ENCODE data around the gene CRABP1. TPM values are rescaled to one million over a fixed set of nuclear protein-coding genes. Genes with fewer than 3 reads are reported as not detected.
"Not testable (repeated sequence)": the region's sequence is repeated elsewhere in the genome, so short reads cannot be mapped to it uniquely, and the experiment has no call there.

CRABP1 gene
- total RNA-seq, 4 donors from 2014 or later = not detected

DNA sequence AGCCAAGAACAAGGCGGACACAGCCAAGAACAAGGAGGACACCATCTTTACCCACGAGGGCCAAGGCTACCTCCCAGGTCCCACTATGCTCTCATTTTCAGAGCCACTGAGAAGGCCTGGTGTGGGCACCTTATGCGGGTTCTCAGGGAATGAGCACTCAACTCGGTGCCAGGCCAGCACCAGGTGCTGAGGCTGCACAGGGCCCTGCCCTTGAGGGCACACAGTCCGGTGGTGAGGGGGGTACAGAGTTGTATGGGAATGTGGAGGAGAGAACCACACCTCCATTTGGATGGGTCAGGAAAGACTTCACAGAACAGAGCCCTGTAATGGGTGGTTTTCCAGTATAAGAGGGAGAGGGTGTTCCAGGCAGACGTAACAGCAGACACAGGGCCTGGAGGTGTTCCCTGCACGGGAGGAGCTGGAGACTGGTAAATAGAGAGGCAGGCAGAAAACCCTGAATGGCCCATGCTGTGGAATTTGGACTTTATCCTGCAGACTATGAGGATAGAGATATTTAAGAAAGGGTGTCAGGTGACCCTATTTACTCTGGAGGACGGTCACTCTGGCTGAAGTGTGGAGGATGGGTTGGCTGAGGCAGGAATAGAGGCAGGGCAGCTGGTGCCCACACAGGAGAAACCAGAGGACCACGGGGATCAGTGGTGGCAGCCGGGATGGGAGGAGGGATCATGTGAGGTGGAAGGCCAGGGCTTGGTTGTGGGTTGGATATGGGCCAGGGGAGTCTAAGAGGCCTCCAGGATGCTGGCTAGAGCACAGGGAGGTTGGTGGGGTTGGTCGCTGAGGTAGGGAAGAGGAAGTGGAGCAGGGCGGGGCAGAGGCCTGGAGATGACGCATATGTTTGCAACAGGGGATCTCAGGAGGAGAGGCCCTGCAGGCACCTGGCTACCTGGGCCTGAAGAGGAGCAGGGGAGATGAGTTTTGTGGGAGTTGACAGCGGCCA, 34.6 kb downstream of the CRABP1 start:
- Histone ChIP-seq H3K27ac (replicated peaks in 1 of 4) (no peak overlapping the region), H3K27me3 (no peaks in the 10 kb centered on the region), H3K36me3 (no peaks in the 10 kb centered on the region), H3K4me1 (no peaks in the 10 kb centered on the region), H3K4me3 (no peak overlapping the region), H3K9me3 (no peaks in the 10 kb centered on the region)
- DNase-seq (ENCODE audit: extremely low spot score) = no peak
- intact Hi-C loops (cut with DNase I) = no loop called here
- TF ChIP-seq POLR2AphosphoS5 (IDR thresholded peaks at IDR 0.05) = no peak
- no peak for TF ChIP-seq POLR2A (IDR thresholded peaks at IDR 0.05; ENCODE audit: low read depth)
- TF ChIP-seq EP300 (IDR thresholded peaks at IDR 0.05) = no peak
- no peak for TF ChIP-seq CTCF (IDR thresholded peaks at IDR 0.05)
- 69% methylated on average over 12 of the region's 14 CpGs for WGBS

DNA sequence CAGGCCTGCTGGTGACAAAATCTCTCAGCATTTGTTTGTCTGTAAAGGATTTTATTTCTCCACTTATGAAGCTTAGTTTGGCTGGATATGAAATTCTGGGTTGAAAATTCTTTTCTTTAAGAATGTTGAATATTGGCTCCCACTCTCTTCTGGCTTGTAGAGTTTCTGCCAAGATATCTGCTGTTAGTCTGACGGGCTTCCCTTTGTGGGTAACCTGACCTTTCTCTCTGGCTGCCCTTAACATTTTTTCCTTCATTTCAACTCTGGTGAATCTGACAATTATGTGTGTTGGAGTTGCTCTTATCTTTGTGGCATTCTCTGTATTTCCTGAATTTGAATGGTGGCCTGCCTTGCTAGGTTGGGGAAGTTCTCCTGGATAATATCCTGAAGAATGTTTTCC, 40.0 kb downstream of the CRABP1 start:
- H3K27ac ChIP-seq (replicated peaks in 1 of 4); DNase-seq (ENCODE audit: extremely low spot score); H3K4me3 ChIP-seq; intact Hi-C loops (cut with DNase I); H3K9me3 ChIP-seq; H3K36me3 ChIP-seq; H3K4me1 ChIP-seq: not testable (repeated sequence)
- H3K27me3 ChIP-seq = peaks cover 0 to 36% (median 0%) of the 10 kb centered on the region in 4 donors
- WGBS = 75% methylated on average over 1 of the region's 1 CpG

- H3K36me3 ChIP-seq = no peaks in the 10 kb centered on the region
- no peak for DNase-seq (ENCODE audit: extremely low spot score)
- no peak overlapping the region for H3K4me3 ChIP-seq
- H3K27me3 ChIP-seq = peaks cover 0 to 51% (median 0%) of the 10 kb centered on the region in 4 donors
- no peak for TF ChIP-seq CTCF (IDR thresholded peaks at IDR 0.05)
- intact Hi-C loops (cut with DNase I) = no loop called here
- WGBS = 67% methylated on average over 5 of the region's 7 CpGs
- H3K27ac ChIP-seq (replicated peaks in 1 of 4) = no peak overlapping the region
- no peaks in the 10 kb centered on the region for H3K4me1 ChIP-seq
- H3K9me3 ChIP-seq = no peaks in the 10 kb centered on the region
These were observed 42.1 kb downstream of the CRABP1 start for GRCh38 chr15:78382114-78382880.

DNA sequence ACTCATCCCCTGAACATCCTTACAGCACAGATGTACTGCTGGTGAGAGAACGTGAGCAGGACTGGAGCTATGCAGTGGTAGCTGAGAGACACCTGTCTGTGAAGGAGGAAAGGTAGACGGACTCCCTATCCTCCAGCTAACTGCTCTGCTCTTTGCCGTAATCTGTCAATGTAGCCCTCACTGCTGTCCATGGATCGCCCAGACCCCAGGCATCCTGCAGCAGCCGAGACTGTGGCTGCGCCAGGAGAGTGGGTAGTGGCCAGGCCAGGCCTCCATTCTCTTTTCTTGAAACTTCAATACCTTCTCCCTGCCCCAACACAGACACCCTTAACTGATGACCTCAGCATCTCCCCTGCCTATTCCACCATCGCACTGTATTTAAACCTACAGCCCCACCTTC, 44.5 kb downstream of the CRABP1 start:
- DNase-seq (ENCODE audit: extremely low spot score) = no peak
- Histone ChIP-seq H3K27me3 (peaks cover 0 to 56% (median 3%) of the 10 kb centered on the region in 4 donors), H3K4me3 (no peak overlapping the region), H3K36me3 (no peaks in the 10 kb centered on the region), H3K27ac (replicated peaks in 1 of 4) (no peak overlapping the region), H3K9me3 (no peaks in the 10 kb centered on the region), H3K4me1 (no peaks in the 10 kb centered on the region)
- intact Hi-C loops (cut with DNase I) = no loop called here
- no peak for TF ChIP-seq CTCF (IDR thresholded peaks at IDR 0.05)
- WGBS = 91% methylated on average over 7 of the region's 7 CpGs

DNA sequence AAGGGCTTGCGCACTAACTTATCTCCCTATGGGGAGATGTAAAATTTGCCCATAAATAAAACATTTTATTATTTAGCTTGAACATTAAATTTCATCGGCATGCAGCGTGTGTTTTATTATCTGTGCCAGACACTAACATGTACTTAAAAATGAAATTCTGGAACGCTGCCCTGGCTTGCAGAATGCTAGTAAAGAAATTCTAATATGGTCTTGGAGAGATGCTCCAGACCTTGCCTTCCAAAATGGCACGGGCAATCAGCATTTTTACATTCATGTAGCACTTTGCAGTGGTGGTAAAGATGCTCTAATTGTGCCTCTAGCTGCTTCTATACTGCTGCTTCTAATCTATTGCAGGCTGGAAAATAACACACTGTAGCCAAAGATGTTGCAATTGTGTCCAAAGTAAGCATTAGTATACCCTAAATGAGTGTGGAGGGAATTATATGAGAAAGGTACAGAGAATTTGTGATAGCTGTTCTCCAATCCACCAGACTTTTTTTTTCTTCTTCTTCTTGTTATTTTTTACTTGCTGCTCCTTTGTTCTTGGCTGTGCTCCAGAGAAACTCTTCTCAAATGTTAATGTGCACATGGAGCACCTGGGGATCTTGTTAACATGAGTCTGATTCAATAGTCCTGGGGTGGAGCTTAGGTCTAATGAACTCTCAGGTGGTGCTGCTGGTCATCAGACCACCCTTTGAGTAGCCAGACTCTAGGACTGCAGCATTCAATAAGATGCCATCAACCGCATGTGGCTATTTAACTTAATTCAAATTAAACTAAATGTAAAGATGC, 47.3 kb downstream of the CRABP1 start:
- H3K27me3 ChIP-seq = peaks cover 0 to 51% (median 3%) of the 10 kb centered on the region in 4 donors
- H3K27ac ChIP-seq (replicated peaks in 1 of 4) = no peak overlapping the region
- no peaks in the 10 kb centered on the region for H3K4me1 ChIP-seq
- no peak overlapping the region for H3K4me3 ChIP-seq
- 53% methylated on average over 6 of the region's 6 CpGs for WGBS
- TF ChIP-seq CTCF (IDR thresholded peaks at IDR 0.05) = no peak
- no peak for TF ChIP-seq EP300 (IDR thresholded peaks at IDR 0.05)
- no peak for TF ChIP-seq POLR2A (IDR thresholded peaks at IDR 0.05; ENCODE audit: low read depth)
- no peak for TF ChIP-seq POLR2AphosphoS5 (IDR thresholded peaks at IDR 0.05)
- H3K9me3 ChIP-seq = no peaks in the 10 kb centered on the region
- no peaks in the 10 kb centered on the region for H3K36me3 ChIP-seq
- DNase-seq (ENCODE audit: extremely low spot score) = no peak
- intact Hi-C loops (cut with DNase I) = no loop called here
